T-helper 22 cell (primary cell): ENCODE data around the gene STARD8.
"Not testable (repeated sequence)": the region's sequence is repeated elsewhere in the genome, so short reads cannot be mapped to it uniquely, and the experiment has no call there.

ENCODE experiments used
- DNase-seq: peaks from one replicate; pipeline ENCODE4 v3.0.0-alpha.2; 2020; ENCODE audit warnings: low read depth

The STARD8 gene

GRCh38 chrX:68717663-68718442, 70.4 kb downstream of the STARD8 start:
- DNase-seq = no peak

- no peak for DNase-seq
Observed at GRCh38 chrX:68718443-68718820, 71.0 kb downstream of the STARD8 start.

GRCh38 chrX:68719181-68719903, 71.9 kb downstream of the STARD8 start:
- DNase-seq = no peak

GRCh38 chrX:68719904-68720614, 72.6 kb downstream of the STARD8 start:
- no peak for DNase-seq

- DNase-seq = no peak
Observed at GRCh38 chrX:68720851-68721250, 73.4 kb downstream of the STARD8 start.

- DNase-seq = no peak
Observed at GRCh38 chrX:68721546-68721945, 74.1 kb downstream of the STARD8 start.

- no peak for DNase-seq
Observed at GRCh38 chrX:68721991-68722860, 74.8 kb downstream of the STARD8 start.

- no peak for DNase-seq
Observed at GRCh38 chrX:68723491-68724155, 76.2 kb downstream of the STARD8 start.

GRCh38 chrX:68724531-68725020, 77.1 kb downstream of the STARD8 start:
- no peak for DNase-seq

- DNase-seq = no peak
Observed at GRCh38 chrX:68725756-68726365, 78.4 kb downstream of the STARD8 start.

GRCh38 chrX:68726366-68726765, 78.9 kb downstream of the STARD8 start:
- no peak for DNase-seq

GRCh38 chrX:68727696-68728095, 80.2 kb downstream of the STARD8 start:
- no peak for DNase-seq

- no peak for DNase-seq
Observed at GRCh38 chrX:68728186-68728585, 80.7 kb downstream of the STARD8 start.

GRCh38 chrX:68731254-68731653, 83.8 kb downstream of the STARD8 start:
- DNase-seq = no peak

- peak; percentile 19 for DNase-seq
Observed at GRCh38 chrX:68732906-68733493, 85.5 kb downstream of the STARD8 start.

- no peak for DNase-seq
Observed at GRCh38 chrX:68735266-68735665, 87.8 kb downstream of the STARD8 start.

- DNase-seq = not testable (repeated sequence)
Observed at GRCh38 chrX:68741864-68742263, 94.4 kb downstream of the STARD8 start.

- DNase-seq = no peak
Observed at GRCh38 chrX:68743754-68744153, 96.3 kb downstream of the STARD8 start.

GRCh38 chrX:68746988-68747387, 99.5 kb downstream of the STARD8 start:
- no peak for DNase-seq

GRCh38 chrX:68748030-68748429, 100.6 kb downstream of the STARD8 start:
- DNase-seq = no peak
